Lower lobe of right lung (tissue), 2 donors: Measurements from ENCODE around the gene WIPF2. TPM values are rescaled to one million over a fixed set of nuclear protein-coding genes. Genes with fewer than 3 reads are reported as not detected.

ENCODE experiments used
- ATAC-seq, 2 donors: fragments of 200-7000 bp; cut with Tn5 transposase; one replicate each; pipeline ENCODE4 v1.9.1; 2020 to 2022; ENCODE audit warnings: mild to moderate bottlenecking in 2 of 2, moderate library complexity in 2 of 2
- DNase-seq: peaks from one replicate; pipeline ENCODE4 v3.0.0-alpha.2; 2020
- H3K27ac ChIP-seq: fragments of 200-600 bp; one replicate; pipeline ENCODE4 v1.8.0; 2022
- H3K27me3 ChIP-seq: fragments of 200-600 bp; one replicate; pipeline ENCODE4 v1.8.0; 2022; ENCODE audit warnings: low read depth
- H3K36me3 ChIP-seq: fragments of 200-600 bp; one replicate; pipeline ENCODE4 v1.8.0; 2022; ENCODE audit warnings: mild to moderate bottlenecking
- H3K4me1 ChIP-seq: fragments of 200-600 bp; one replicate; pipeline ENCODE4 v1.8.0; 2022
- H3K4me3 ChIP-seq: fragments of 200-600 bp; one replicate; pipeline ENCODE4 v1.8.0; 2022; ENCODE audit warnings: mild to moderate bottlenecking
- H3K9me3 ChIP-seq: fragments of 200-600 bp; one replicate; pipeline ENCODE4 v1.8.0; 2022
- CTCF ChIP-seq: fragments of 200-600 bp; IDR thresholded peaks from one replicate; pipeline ENCODE4 v1.8.0; 2022; ENCODE audit warnings: antibody characterized with exemption, mild to moderate bottlenecking
- intact Hi-C: fragments of 100-400 bp; cut with DNase I; formaldehyde crosslinking; loops from one replicate; pipeline ENCODE4 v1.11.0; 2022
- total RNA-seq: library from RNA; stranded (reverse); fragmentation: NEBNext Ultra II Directional; extraction: Animal tissue kit (Norgen Biotek cat#: 25700); gene quantifications from one replicate; pipeline ENCODE4 v1.2.1, GENCODE V29; 2021
- donor health status: DM: no; HTN: yes; CAD: no; lungs with severe emphysema.

The WIPF2 gene
- total RNA-seq, 1 donor from 2014 or later = 42.4 TPM

DNA sequence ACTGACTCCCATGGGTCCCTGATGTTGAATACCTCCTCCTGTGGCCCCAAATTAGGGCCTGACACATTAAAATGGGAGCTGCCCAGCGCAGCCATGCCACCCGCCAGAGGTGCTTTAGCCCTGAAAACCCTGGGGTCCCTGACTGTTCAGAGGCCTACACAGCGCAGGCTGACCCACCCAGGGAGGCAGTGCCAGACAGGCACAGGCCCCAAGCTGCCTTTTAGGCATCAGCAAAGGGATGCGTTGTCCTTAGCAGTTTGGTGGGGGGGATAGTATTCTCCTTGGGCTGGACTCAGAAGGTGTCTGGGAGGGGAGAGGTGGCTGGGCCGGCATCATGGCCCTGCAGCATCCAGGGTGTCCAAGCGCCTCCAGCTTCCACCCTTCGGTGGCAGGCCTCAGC lies 40.4 kb upstream of the WIPF2 start:
- TF ChIP-seq CTCF = no peak
- peaks cover 15% of the 10 kb centered on the region for H3K4me1 ChIP-seq
- H3K4me3 ChIP-seq = no peak overlapping the region
- DNase-seq (no peak), ATAC-seq (no peak)
- peaks cover 24% of the 10 kb centered on the region for H3K36me3 ChIP-seq
- H3K9me3 ChIP-seq = no peaks in the 10 kb centered on the region
- H3K27me3 ChIP-seq = no peaks in the 10 kb centered on the region
- H3K27ac ChIP-seq = no peak overlapping the region
- intact Hi-C loops = no loop called here

- Histone ChIP-seq H3K4me1 (peaks cover 15% of the 10 kb centered on the region), H3K4me3 (no peak overlapping the region), H3K36me3 (peaks cover 11% of the 10 kb centered on the region), H3K27ac (no peak overlapping the region), H3K27me3 (no peaks in the 10 kb centered on the region), H3K9me3 (no peaks in the 10 kb centered on the region)
- no peak for TF ChIP-seq CTCF
- intact Hi-C loops = no loop called here
- no peak for ATAC-seq
- DNase-seq = no peak
Observed at GRCh38 chr17:40179923-40180659, 39.0 kb upstream of the WIPF2 start.

- H3K27ac ChIP-seq = no peak overlapping the region
- no peaks in the 10 kb centered on the region for H3K27me3 ChIP-seq
- no peak for DNase-seq
Observed at GRCh38 chr17:40180694-40181093, 38.4 kb upstream of the WIPF2 start.

GRCh38 chr17:40181205-40181604 lies 37.9 kb upstream of the WIPF2 start:
- DNase-seq (no peak), ATAC-seq (no peak)
- no peaks in the 10 kb centered on the region for H3K27me3 ChIP-seq
- H3K4me1 ChIP-seq = peaks cover 15% of the 10 kb centered on the region
- peaks cover 3% of the 10 kb centered on the region for H3K36me3 ChIP-seq
- no peaks in the 10 kb centered on the region for H3K9me3 ChIP-seq
- H3K4me3 ChIP-seq = no peak overlapping the region
- intact Hi-C loops = no loop called here
- no peak overlapping the region for H3K27ac ChIP-seq
- no peak for TF ChIP-seq CTCF

More at GRCh38 chr17:40180694-40181093, 38.4 kb upstream of the WIPF2 start:
- Histone ChIP-seq H3K9me3 (no peaks in the 10 kb centered on the region), H3K4me1 (peaks cover 15% of the 10 kb centered on the region), H3K4me3 (no peak overlapping the region), H3K36me3 (peaks cover 9% of the 10 kb centered on the region)
- no peak for TF ChIP-seq CTCF
- intact Hi-C loops = no loop called here
- ATAC-seq = peak in 1 of 2 donors; percentile 24

DNA sequence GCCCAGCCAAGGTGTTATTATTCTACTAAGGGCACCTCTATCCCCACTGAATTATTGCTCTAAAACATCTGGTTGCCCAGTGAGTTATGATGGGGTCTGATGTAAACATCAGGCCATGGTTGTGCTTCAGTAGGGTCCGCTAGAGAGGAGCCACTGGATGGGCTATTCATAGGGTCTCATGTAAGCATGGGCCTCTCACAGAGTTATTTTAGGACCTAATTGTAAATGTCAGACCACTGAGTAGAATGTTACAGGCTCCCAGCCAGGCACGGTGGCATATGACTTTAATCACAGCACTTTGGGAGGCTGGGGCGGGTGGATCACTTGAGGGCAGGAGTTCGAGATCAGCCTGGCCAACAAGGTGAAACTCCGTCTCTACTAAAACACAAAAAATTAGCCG lies 36.5 kb upstream of the WIPF2 start:
- no peak for DNase-seq

More for the DNA sequence above, 36.5 kb upstream of the WIPF2 start:
- TF ChIP-seq CTCF = no peak
- intact Hi-C loops = no loop called here
- no peaks in the 10 kb centered on the region for H3K9me3 ChIP-seq
- ATAC-seq = no peak
- no peak overlapping the region for H3K27ac ChIP-seq
- H3K4me3 ChIP-seq = no peak overlapping the region
- H3K36me3 ChIP-seq = no peaks in the 10 kb centered on the region
- H3K4me1 ChIP-seq = peaks cover 6% of the 10 kb centered on the region
- H3K27me3 ChIP-seq = no peaks in the 10 kb centered on the region
